Osteoblast (primary cell): ENCODE data around the gene C14orf132. TPM values are rescaled to one million over a fixed set of nuclear protein-coding genes. Genes with fewer than 3 reads are reported as not detected.

Experiments
- DNase-seq: peaks from one replicate; pipeline ENCODE4 v3.0.0; 2011; ENCODE audit warnings: low spot score, mixed read lengths; ENCODE audit not compliant: insufficient read length; ENCODE audit errors: missing footprints
- H2AFZ ChIP-seq: 2 replicates; pipeline ENCODE4 v1.6.0; 2011; ENCODE audit warnings: mild to moderate bottlenecking, low read length
- H3K27ac ChIP-seq: 2 replicates; pipeline ENCODE4 v1.5.1; 2011; ENCODE audit warnings: mild to moderate bottlenecking, low read depth, low read length, moderate library complexity
- H3K27me3 ChIP-seq: 2 replicates; pipeline ENCODE4 v1.6.0; 2012; ENCODE audit warnings: mild to moderate bottlenecking, control low read depth, inconsistent platforms, low read length, moderate library complexity; ENCODE audit not compliant: insufficient read depth
- H3K36me3 ChIP-seq: 2 replicates; pipeline ENCODE4 v1.5.1; 2011; ENCODE audit warnings: mild to moderate bottlenecking, low read length, control low read depth, moderate library complexity; ENCODE audit not compliant: insufficient read depth
- H3K4me1 ChIP-seq: 2 replicates; pipeline ENCODE4 v1.5.1; 2011; ENCODE audit warnings: mild to moderate bottlenecking, low read length, control low read depth, moderate library complexity; ENCODE audit not compliant: insufficient read depth
- H3K4me2 ChIP-seq: 2 replicates; pipeline ENCODE4 v1.6.0; 2011; ENCODE audit warnings: mild to moderate bottlenecking, low read length; ENCODE audit not compliant: insufficient read depth
- H3K4me3 ChIP-seq: fragments of 200-600 bp; sonication (generic); 3 replicates; pipeline ENCODE4 v1.5.1; 2012; ENCODE audit warnings: mild to moderate bottlenecking, low read length, inconsistent platforms; ENCODE audit not compliant: insufficient read depth
- H3K79me2 ChIP-seq: 2 replicates; pipeline ENCODE4 v1.6.0; 2012; ENCODE audit warnings: mild to moderate bottlenecking, low read length, control low read depth, inconsistent platforms; ENCODE audit not compliant: insufficient read depth
- H3K9me3 ChIP-seq: 2 replicates; pipeline ENCODE4 v1.5.1; 2011; ENCODE audit warnings: low read depth, low read length, control low read depth
- H4K20me1 ChIP-seq: 2 replicates; pipeline ENCODE4 v1.6.0; 2012; ENCODE audit warnings: mild to moderate bottlenecking, low read length, control low read depth; ENCODE audit not compliant: insufficient read depth
- total RNA-seq: library from RNA; depleted of rRNA; stranded (reverse); fragments of >200 nt; gene quantifications from 2 replicates; pipeline ENCODE4 v1.2.3, GENCODE V29; 2012
- TF ChIP-seq, protein P1 (sequence below): IDR thresholded peaks from 2 replicates; pipeline ENCODE4 v1.5.1; 2011; ENCODE audit warnings: mild to moderate bottlenecking, low read depth, low read length, moderate library complexity; ENCODE audit errors: extremely low read depth

Gene C14orf132
- total RNA-seq, 1 donor = 40.2 TPM

DNA sequence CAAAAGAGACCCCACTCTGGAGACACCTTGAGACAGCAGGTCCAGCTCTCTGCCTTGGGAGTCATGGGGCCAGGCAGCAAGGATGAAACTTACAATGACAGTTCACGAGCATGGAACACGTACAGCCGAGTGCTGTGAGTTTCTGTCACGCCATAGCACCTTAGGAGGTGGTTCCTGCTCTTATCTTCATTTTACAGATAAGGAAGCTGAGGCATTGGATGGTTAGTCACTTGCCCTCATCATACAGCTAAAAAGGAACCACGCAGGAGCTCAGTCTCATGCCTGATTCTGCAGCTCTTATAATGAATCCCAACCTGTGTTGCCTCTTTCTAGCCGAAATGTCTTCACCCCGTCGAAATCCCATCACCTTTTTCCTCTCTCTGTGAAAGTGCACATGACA lies 39.9 kb downstream of the C14orf132 start:
- Histone ChIP-seq H2AFZ (no peak overlapping the region), H3K27me3 (no peaks in the 10 kb centered on the region), H3K79me2 (peaks cover 96% of the 10 kb centered on the region), H3K4me1 (no peaks in the 10 kb centered on the region), H3K9me3 (no peaks in the 10 kb centered on the region), H3K4me3 (no peak overlapping the region), H3K4me2 (no peak overlapping the region), H4K20me1 (peaks cover 35% of the 10 kb centered on the region), H3K27ac (no peak overlapping the region), H3K36me3 (no peaks in the 10 kb centered on the region)
- DNase-seq = no peak
- TF ChIP-seq, protein P1, sequence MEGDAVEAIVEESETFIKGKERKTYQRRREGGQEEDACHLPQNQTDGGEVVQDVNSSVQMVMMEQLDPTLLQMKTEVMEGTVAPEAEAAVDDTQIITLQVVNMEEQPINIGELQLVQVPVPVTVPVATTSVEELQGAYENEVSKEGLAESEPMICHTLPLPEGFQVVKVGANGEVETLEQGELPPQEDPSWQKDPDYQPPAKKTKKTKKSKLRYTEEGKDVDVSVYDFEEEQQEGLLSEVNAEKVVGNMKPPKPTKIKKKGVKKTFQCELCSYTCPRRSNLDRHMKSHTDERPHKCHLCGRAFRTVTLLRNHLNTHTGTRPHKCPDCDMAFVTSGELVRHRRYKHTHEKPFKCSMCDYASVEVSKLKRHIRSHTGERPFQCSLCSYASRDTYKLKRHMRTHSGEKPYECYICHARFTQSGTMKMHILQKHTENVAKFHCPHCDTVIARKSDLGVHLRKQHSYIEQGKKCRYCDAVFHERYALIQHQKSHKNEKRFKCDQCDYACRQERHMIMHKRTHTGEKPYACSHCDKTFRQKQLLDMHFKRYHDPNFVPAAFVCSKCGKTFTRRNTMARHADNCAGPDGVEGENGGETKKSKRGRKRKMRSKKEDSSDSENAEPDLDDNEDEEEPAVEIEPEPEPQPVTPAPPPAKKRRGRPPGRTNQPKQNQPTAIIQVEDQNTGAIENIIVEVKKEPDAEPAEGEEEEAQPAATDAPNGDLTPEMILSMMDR = no peak

DNA sequence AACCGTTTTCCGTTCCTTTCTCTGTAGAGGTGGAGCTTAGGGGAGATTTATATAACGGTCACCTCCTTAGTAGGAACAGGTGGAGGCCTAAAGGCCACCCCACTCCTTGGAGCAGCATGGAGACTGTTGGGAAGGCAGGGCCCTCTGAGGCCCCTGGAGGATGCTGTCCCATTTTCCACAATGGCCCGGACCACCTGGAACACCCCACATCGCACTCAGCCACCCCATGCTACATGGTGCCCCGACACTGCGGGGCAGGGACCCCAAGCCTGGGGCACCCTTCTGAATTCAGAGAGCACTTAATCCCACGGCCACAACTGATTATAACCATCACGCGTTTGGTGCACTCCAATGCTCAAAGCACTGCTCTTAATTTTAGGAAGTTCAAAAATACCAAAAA lies 41.4 kb downstream of the C14orf132 start:
- H4K20me1 ChIP-seq = peaks cover 31% of the 10 kb centered on the region
- no peaks in the 10 kb centered on the region for H3K27me3 ChIP-seq
- peaks cover 7% of the 10 kb centered on the region for H3K4me1 ChIP-seq
- H3K9me3 ChIP-seq = no peaks in the 10 kb centered on the region
- DNase-seq = no peak
- H3K36me3 ChIP-seq = no peaks in the 10 kb centered on the region
- H3K79me2 ChIP-seq = peaks cover 90% of the 10 kb centered on the region
- no peak overlapping the region for H3K4me2 ChIP-seq
- H3K27ac ChIP-seq = no peak overlapping the region
- H2AFZ ChIP-seq = no peak overlapping the region
- TF ChIP-seq, protein P1 = no peak
- no peak overlapping the region for H3K4me3 ChIP-seq

DNA sequence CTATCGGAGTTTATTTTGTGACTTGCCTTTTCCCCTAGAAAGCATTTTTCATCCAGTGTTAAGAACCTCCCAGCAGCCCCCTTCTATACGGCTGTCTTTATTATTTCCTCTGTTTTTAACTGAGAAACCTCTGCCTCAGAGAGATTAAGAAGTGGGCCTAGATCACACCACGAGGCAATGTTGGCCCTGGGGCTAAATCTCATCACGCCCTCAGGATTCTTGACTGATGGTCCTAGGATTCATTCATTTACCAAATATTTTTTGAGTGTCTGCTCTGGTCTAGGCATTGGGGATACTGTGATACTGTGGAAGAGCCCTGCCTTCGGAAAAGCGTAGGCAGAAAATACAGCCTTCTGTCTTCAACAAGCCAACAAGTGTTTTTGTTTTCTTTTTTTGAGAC lies 42.1 kb downstream of the C14orf132 start:
- Histone ChIP-seq H3K4me1 (peaks cover 14% of the 10 kb centered on the region), H3K36me3 (no peaks in the 10 kb centered on the region), H4K20me1 (peaks cover 27% of the 10 kb centered on the region), H3K4me2 (no peak overlapping the region), H3K27ac (no peak overlapping the region), H3K4me3 (no peak overlapping the region), H3K79me2 (peaks cover 84% of the 10 kb centered on the region), H2AFZ (no peak overlapping the region), H3K27me3 (no peaks in the 10 kb centered on the region), H3K9me3 (no peaks in the 10 kb centered on the region)
- no peak for DNase-seq
- TF ChIP-seq, protein P1 = no peak

DNA sequence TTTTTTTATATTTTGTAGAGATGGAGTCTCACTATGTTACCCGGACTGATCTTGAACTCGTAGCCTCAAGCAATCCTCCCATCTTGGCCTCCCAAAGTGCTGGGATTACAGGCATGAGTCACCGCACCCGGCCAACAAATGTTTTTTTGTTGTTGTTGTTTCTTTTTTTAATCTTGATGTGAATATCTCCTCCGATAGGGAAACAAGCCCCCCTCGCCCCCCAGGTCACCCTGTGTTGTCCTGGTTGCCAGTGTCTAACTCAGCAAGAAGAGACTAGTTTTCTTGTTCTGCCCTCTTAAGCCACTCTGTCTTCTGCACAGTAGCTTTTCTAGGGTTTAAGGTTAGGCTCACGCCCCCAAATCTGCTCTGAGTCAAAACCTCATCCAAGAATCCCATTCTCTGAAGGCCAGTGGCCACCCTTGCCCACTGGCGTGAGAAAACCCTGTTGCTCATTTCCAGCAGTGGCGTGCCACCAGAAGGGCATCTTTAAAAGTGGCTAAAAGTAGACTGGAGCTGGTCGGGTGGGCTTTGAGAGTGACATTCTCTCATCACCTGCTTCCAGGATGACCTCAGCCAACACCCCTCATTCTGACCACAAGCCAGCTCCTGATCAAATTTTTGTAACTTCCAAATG lies 42.7 kb downstream of the C14orf132 start:
- H4K20me1 ChIP-seq = peaks cover 26% of the 10 kb centered on the region
- H3K36me3 ChIP-seq = peaks cover 2% of the 10 kb centered on the region
- no peaks in the 10 kb centered on the region for H3K9me3 ChIP-seq
- peaks cover 77% of the 10 kb centered on the region for H3K79me2 ChIP-seq
- peaks cover 20% of the 10 kb centered on the region for H3K4me1 ChIP-seq
- no peak overlapping the region for H3K4me3 ChIP-seq
- H2AFZ ChIP-seq = no peak overlapping the region
- no peaks in the 10 kb centered on the region for H3K27me3 ChIP-seq
- no peak overlapping the region for H3K4me2 ChIP-seq
- no peak overlapping the region for H3K27ac ChIP-seq
- TF ChIP-seq, protein P1 = no peak
- DNase-seq = no peak
